Mucosa of descending colon (tissue), 3 donors: Measurements from ENCODE around the gene DNAJB2. TPM values are rescaled to one million over a fixed set of nuclear protein-coding genes. Genes with fewer than 3 reads are reported as not detected.

Source experiments
- ATAC-seq: fragments of 200-7000 bp; cut with Tn5 transposase; one replicate; pipeline ENCODE4 v1.9.1; 2020; ENCODE audit warnings: mild to moderate bottlenecking, moderate library complexity
- DNase-seq, 3 donors: peaks; one replicate each; pipeline ENCODE4 v3.0.0-alpha.2; 2020
- H3K36me3 ChIP-seq: fragments of 200-600 bp; one replicate; pipeline ENCODE4 v1.8.0; 2021; ENCODE audit warnings: low read depth, mild to moderate bottlenecking
- H3K4me1 ChIP-seq: fragments of 200-600 bp; one replicate; pipeline ENCODE4 v1.8.0; 2021; ENCODE audit warnings: low read depth, mild to moderate bottlenecking
- H3K4me3 ChIP-seq: fragments of 200-600 bp; one replicate; pipeline ENCODE4 v1.8.0; 2021; ENCODE audit warnings: mild to moderate bottlenecking
- H3K9me3 ChIP-seq: fragments of 200-600 bp; one replicate; pipeline ENCODE4 v1.8.0; 2021; ENCODE audit warnings: mild to moderate bottlenecking
- CTCF ChIP-seq: fragments of 200-600 bp; IDR thresholded peaks from one replicate; pipeline ENCODE4 v1.8.0; 2022; ENCODE audit warnings: antibody characterized with exemption, mild to moderate bottlenecking
- intact Hi-C, 2 donors: fragments of 100-400 bp; cut with DNase I in 1 of 2; cut with micrococcal nuclease in 1 of 2; formaldehyde crosslinking; loops; one replicate each; pipeline versions ENCODE4 v1.11.0 to v1.11.1; 2022; cut with DNase I, micrococcal nuclease
- total RNA-seq, 3 donors: library from RNA; stranded (reverse); fragmentation: NEBNext Ultra II Directional in 2 of 3; extraction: Animal tissue kit (Norgen Biotek cat#: 25700) in 2 of 3; gene quantifications; one replicate each; pipeline versions ENCODE4 v1.2.1 to v1.2.4, GENCODE V29; 2021 to 2023
- donor health status: DM: no; HTN: no; CAD: no; lungs with moderate emphysema.
- donor health status: DM: no; HTN: no; CAD: no.
- donor health status: DM: no; HTN: yes; CAD: no.

DNAJB2 gene
- total RNA-seq, 3 donors from 2014 or later: 61.0 to 71.0 (median 68.7) TPM

- H3K4me1 ChIP-seq: peaks cover 18% of the 10 kb centered on the region
- intact Hi-C loops: no loop called here
- peaks cover 3% of the 10 kb centered on the region for H3K36me3 ChIP-seq
- TF ChIP-seq CTCF: no peak
- peak overlapping the region; percentile 63 for H3K4me3 ChIP-seq
- DNase-seq: no peak
- no peak for ATAC-seq
- H3K9me3 ChIP-seq: no peaks in the 10 kb centered on the region
These were observed 463 bp upstream of the DNAJB2 start for GRCh38 chr2:219278655-219279150.

GRCh38 chr2:219279916-219280516 lies 850 bp downstream of the DNAJB2 start:
- ATAC-seq: no peak
- TF ChIP-seq CTCF: no peak
- Histone ChIP-seq H3K9me3 (no peaks in the 10 kb centered on the region), H3K36me3 (peaks cover 3% of the 10 kb centered on the region), H3K4me1 (peaks cover 18% of the 10 kb centered on the region), H3K4me3 (peak overlapping the region; percentile 63)
- peak in 2 of 3 donors; percentile 24 to 58 for DNase-seq
- intact Hi-C loops: no loop called here

GRCh38 chr2:219280651-219281050 lies 1.5 kb downstream of the DNAJB2 start:
- peaks cover 3% of the 10 kb centered on the region for H3K36me3 ChIP-seq
- DNase-seq (no peak), ATAC-seq (no peak)
- H3K4me1 ChIP-seq: peaks cover 18% of the 10 kb centered on the region
- H3K9me3 ChIP-seq: no peaks in the 10 kb centered on the region
- TF ChIP-seq CTCF: no peak
- intact Hi-C loops: no loop called here
- no peak overlapping the region for H3K4me3 ChIP-seq

GRCh38 chr2:219281588-219281987 lies 2.4 kb downstream of the DNAJB2 start:
- ATAC-seq: no peak
- H3K36me3 ChIP-seq: peaks cover 3% of the 10 kb centered on the region
- peaks cover 18% of the 10 kb centered on the region for H3K4me1 ChIP-seq
- DNase-seq: no peak
- TF ChIP-seq CTCF: no peak
- no peaks in the 10 kb centered on the region for H3K9me3 ChIP-seq
- no peak overlapping the region for H3K4me3 ChIP-seq
- intact Hi-C loops: no loop called here

- ATAC-seq (no peak), DNase-seq (no peak)
- peaks cover 18% of the 10 kb centered on the region for H3K4me1 ChIP-seq
- H3K9me3 ChIP-seq: no peaks in the 10 kb centered on the region
- H3K36me3 ChIP-seq: peaks cover 3% of the 10 kb centered on the region
- no peak for TF ChIP-seq CTCF
- no peak overlapping the region for H3K4me3 ChIP-seq
- intact Hi-C loops: no loop called here
These were observed 3.2 kb downstream of the DNAJB2 start for GRCh38 chr2:219282375-219282774.
